Measurements from ENCODE around the gene MAST4.

The MAST4 gene

GRCh38 chr5:66993882-66994281 lies 397.7 kb downstream of the MAST4 start:
- H3K27ac Mint-ChIP-seq, result no peak overlapping the region
- ATAC-seq (no peak), DNase-seq (no peak)
- H3K4me1 Mint-ChIP-seq, result peaks cover 3% of the 10 kb centered on the region
- no peak overlapping the region for H3K4me3 Mint-ChIP-seq
- H3K27me3 Mint-ChIP-seq, result no peaks in the 10 kb centered on the region
- no peaks in the 10 kb centered on the region for H3K9me3 Mint-ChIP-seq
- no peaks in the 10 kb centered on the region for H3K36me3 Mint-ChIP-seq (ENCODE audit: low read depth)

GRCh38 chr5:66994790-66995189 lies 398.6 kb downstream of the MAST4 start:
- Mint-ChIP-seq H3K4me1 (peaks cover 3% of the 10 kb centered on the region), H3K27ac (no peak overlapping the region), H3K9me3 (no peaks in the 10 kb centered on the region), H3K27me3 (no peaks in the 10 kb centered on the region), H3K4me3 (no peak overlapping the region), H3K36me3 (ENCODE audit: low read depth) (no peaks in the 10 kb centered on the region)
- ATAC-seq (no peak), DNase-seq (no peak)

- Mint-ChIP-seq H3K27me3 (no peaks in the 10 kb centered on the region), H3K27ac (no peak overlapping the region), H3K4me1 (peaks cover 36% of the 10 kb centered on the region), H3K9me3 (no peaks in the 10 kb centered on the region), H3K4me3 (no peak overlapping the region), H3K36me3 (ENCODE audit: low read depth) (no peaks in the 10 kb centered on the region)
- ATAC-seq, result no peak
- no peak for DNase-seq
Measured at GRCh38 chr5:67000794-67001475, 404.7 kb downstream of the MAST4 start.

DNA sequence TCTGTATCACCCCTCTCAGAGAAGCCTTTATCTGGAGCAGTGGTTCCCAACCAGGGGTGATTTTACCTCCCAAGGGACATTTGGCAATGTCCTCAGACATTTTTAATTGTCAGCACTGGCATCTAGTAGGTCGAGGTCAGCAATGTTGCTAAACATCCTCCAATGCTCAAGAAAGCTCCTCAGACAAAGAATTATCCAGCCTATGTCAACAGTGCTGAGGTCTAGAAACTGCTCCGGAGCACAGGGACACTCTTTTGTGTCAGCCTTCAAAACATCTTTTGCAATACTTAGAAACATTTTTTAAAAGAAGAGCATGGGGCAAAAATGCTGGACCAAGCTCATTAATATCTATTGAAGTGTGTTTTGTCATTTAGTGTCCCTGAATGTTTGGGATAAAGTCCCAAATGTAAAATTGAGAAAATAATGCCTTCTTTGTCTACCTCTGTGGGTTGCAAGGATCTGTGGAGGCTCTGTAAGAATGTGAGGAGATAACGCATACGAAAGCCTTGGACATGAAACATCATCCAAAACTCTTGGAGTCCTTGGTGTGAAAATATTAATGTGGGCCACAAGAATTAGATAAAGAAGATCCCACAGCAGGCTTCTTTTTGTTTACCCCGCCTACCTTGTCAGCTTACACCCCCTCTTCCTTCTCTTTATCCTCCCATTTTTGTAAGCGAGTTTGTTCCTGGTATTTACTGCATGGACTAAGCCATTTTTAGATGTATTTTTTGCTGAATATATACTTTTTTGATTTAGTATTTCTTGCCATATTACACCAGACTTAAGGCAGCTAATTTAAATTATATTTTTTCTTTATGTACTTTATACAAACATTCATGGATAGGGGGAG lies 406.9 kb downstream of the MAST4 start:
- Mint-ChIP-seq H3K36me3 (ENCODE audit: low read depth) (no peaks in the 10 kb centered on the region), H3K27me3 (no peaks in the 10 kb centered on the region), H3K27ac (no peak overlapping the region), H3K4me1 (peaks cover 57% of the 10 kb centered on the region), H3K4me3 (peak overlapping the region; percentile 57), H3K9me3 (no peaks in the 10 kb centered on the region)
- ATAC-seq (no peak), DNase-seq (no peak)

- Mint-ChIP-seq H3K4me1 (peaks cover 62% of the 10 kb centered on the region), H3K4me3 (peak overlapping the region; percentile 57), H3K27me3 (no peaks in the 10 kb centered on the region), H3K9me3 (no peaks in the 10 kb centered on the region), H3K36me3 (ENCODE audit: low read depth) (no peaks in the 10 kb centered on the region), H3K27ac (peak overlapping the region; percentile 73)
- ATAC-seq, result no peak
- no peak for DNase-seq
Measured at GRCh38 chr5:67003685-67003934, 407.4 kb downstream of the MAST4 start.

GRCh38 chr5:67003935-67004729 lies 407.9 kb downstream of the MAST4 start:
- H3K4me3 Mint-ChIP-seq, result peak overlapping the region; percentile 93
- peaks cover 68% of the 10 kb centered on the region for H3K4me1 Mint-ChIP-seq
- ATAC-seq (peak; percentile 81), DNase-seq (peak; percentile 85)
- peak overlapping the region; percentile 93 for H3K27ac Mint-ChIP-seq
- no peaks in the 10 kb centered on the region for H3K27me3 Mint-ChIP-seq
- no peaks in the 10 kb centered on the region for H3K9me3 Mint-ChIP-seq
- no peaks in the 10 kb centered on the region for H3K36me3 Mint-ChIP-seq (ENCODE audit: low read depth)

DNA sequence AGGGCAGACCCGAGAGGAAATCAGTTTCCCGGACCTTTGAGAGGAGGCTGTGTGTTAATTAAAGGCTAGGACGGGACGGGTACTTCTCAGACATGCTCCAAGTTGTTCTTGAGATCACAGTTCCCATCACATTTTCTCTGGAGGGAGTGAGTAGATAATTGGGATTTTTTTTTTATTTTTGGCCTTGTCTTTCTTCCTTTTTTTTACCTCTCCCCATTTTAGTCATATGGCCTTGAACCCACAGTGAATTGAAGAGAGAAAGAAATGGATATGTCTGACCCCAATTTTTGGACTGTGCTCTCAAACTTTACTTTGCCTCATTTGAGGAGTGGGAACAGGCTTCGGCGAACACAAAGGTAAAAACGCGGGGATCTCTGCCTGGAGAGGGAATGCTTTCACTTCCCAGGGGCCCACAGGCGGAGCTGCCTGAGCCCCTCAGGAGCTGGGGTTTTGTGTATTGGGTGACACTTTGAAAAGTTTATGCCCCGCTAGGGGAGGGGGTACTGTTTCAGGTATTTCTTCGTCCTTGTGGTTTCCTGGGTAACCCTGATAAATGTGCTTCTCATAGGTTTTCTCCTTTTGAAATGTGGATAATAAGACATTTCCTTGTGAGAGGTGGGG lies 408.6 kb downstream of the MAST4 start:
- peak overlapping the region; percentile 93 for H3K4me3 Mint-ChIP-seq
- DNase-seq (no peak), ATAC-seq (no peak)
- H3K27ac Mint-ChIP-seq, result peak overlapping the region; percentile 93
- no peaks in the 10 kb centered on the region for H3K9me3 Mint-ChIP-seq
- H3K27me3 Mint-ChIP-seq, result no peaks in the 10 kb centered on the region
- peaks cover 75% of the 10 kb centered on the region for H3K4me1 Mint-ChIP-seq
- no peaks in the 10 kb centered on the region for H3K36me3 Mint-ChIP-seq (ENCODE audit: low read depth)

- Mint-ChIP-seq H3K36me3 (ENCODE audit: low read depth) (no peaks in the 10 kb centered on the region), H3K4me3 (peak overlapping the region; percentile 93), H3K27me3 (no peaks in the 10 kb centered on the region), H3K9me3 (no peaks in the 10 kb centered on the region), H3K4me1 (peaks cover 86% of the 10 kb centered on the region), H3K27ac (peak overlapping the region; percentile 93)
- no peak for DNase-seq
- peak; percentile 27 for ATAC-seq
Measured at GRCh38 chr5:67005737-67006499, 409.7 kb downstream of the MAST4 start.

- Mint-ChIP-seq H3K27ac (peak overlapping the region; percentile 93), H3K4me3 (peak overlapping the region; percentile 93), H3K27me3 (no peaks in the 10 kb centered on the region), H3K4me1 (peaks cover 91% of the 10 kb centered on the region), H3K36me3 (ENCODE audit: low read depth) (no peaks in the 10 kb centered on the region), H3K9me3 (no peaks in the 10 kb centered on the region)
- DNase-seq, result no peak
- no peak for ATAC-seq
Measured at GRCh38 chr5:67006500-67006848, 410.3 kb downstream of the MAST4 start.

DNA sequence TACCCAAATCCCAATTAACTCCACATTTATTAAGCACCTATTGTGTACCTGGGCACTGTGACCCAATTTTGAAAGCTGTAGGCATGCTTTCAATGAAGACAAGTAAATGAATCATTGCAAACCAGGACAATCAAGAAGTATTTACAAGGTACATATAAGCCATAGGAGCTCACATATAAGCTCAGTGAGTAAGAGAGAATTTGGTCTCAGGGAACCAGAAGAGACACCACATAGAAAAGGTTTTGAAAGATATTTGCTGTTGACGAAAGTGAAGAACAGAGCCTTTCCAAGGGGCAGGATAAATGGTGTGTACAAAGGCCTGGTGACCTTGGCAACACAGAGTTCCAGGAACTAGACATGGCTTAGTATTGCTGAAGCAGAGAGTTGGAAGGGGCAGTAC lies 412.8 kb downstream of the MAST4 start:
- Mint-ChIP-seq H3K4me3 (no peak overlapping the region), H3K27me3 (no peaks in the 10 kb centered on the region), H3K9me3 (no peaks in the 10 kb centered on the region), H3K27ac (peak overlapping the region; percentile 52), H3K36me3 (ENCODE audit: low read depth) (peaks cover 2% of the 10 kb centered on the region), H3K4me1 (peaks cover 95% of the 10 kb centered on the region)
- no peak for DNase-seq
- ATAC-seq, result no peak

DNA sequence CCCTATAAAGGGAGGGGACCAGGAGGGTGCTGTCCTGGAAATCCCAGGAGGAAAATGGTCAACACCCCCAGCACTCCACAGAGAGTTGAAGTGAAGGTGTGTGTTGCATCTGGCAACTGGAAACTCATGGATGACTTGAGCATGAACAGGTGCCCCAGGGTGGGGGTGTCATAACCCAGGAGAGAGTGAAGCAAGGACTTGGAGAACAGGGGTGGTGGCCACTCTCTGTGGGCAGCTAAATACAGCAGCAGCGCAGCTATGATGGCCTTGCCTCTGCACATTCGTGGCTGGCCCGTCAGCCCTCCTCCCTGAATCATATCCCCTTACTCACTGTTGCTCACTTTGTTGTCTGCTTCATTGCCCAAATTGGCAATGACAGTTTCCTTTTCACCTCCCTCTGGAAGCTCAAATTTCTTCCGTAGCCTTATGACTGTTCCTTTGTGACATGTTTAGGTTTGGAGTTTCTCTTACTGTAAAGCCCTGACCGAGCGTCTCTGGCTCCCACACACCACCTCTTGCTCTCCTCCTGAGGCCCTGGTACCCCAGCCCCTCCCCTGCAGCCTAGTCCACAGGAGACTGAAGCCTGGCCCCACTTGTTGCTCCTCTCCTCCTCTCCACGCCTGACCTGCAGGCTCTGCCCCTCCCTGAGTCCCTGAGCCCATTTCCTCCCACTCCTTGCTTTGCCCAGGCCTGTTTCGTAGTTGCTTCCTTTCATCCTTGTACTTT lies 414.7 kb downstream of the MAST4 start:
- Mint-ChIP-seq H3K27ac (peak overlapping the region; percentile 77), H3K27me3 (no peaks in the 10 kb centered on the region), H3K9me3 (no peaks in the 10 kb centered on the region), H3K4me1 (peaks cover 99% of the 10 kb centered on the region), H3K36me3 (ENCODE audit: low read depth) (peaks cover 2% of the 10 kb centered on the region), H3K4me3 (no peak overlapping the region)
- ATAC-seq, result peak; percentile 37
- peak; percentile 17 for DNase-seq

- peak overlapping the region; percentile 77 for H3K27ac Mint-ChIP-seq
- peaks cover 2% of the 10 kb centered on the region for H3K36me3 Mint-ChIP-seq (ENCODE audit: low read depth)
- ATAC-seq, result no peak
- H3K4me1 Mint-ChIP-seq, result peaks cover 96% of the 10 kb centered on the region
- DNase-seq, result no peak
- H3K9me3 Mint-ChIP-seq, result no peaks in the 10 kb centered on the region
- H3K27me3 Mint-ChIP-seq, result no peaks in the 10 kb centered on the region
- no peak overlapping the region for H3K4me3 Mint-ChIP-seq
Measured at GRCh38 chr5:67011422-67011821, 415.2 kb downstream of the MAST4 start.

GRCh38 chr5:67012171-67012570 lies 416.0 kb downstream of the MAST4 start:
- Mint-ChIP-seq H3K36me3 (ENCODE audit: low read depth) (peaks cover 2% of the 10 kb centered on the region), H3K4me3 (peak overlapping the region; percentile 42), H3K9me3 (no peaks in the 10 kb centered on the region), H3K4me1 (peaks cover 95% of the 10 kb centered on the region), H3K27me3 (no peaks in the 10 kb centered on the region), H3K27ac (peak overlapping the region; percentile 77)
- DNase-seq (no peak), ATAC-seq (peak; percentile 96)
